GM19238 (cell line): ENCODE data around the gene ZRSR2.
A peak's percentile ranks its signal among the peaks of the same experiment; 100 is the strongest.
"Not testable (repeated sequence)": the region's sequence is repeated elsewhere in the genome, so short reads cannot be mapped to it uniquely, and the experiment has no call there.

Source experiments
- DNase-seq: peaks from one replicate; pipeline ENCODE4 v3.0.0; 2011; ENCODE audit warnings: low spot score; ENCODE audit not compliant: insufficient read length

The ZRSR2 gene

DNA sequence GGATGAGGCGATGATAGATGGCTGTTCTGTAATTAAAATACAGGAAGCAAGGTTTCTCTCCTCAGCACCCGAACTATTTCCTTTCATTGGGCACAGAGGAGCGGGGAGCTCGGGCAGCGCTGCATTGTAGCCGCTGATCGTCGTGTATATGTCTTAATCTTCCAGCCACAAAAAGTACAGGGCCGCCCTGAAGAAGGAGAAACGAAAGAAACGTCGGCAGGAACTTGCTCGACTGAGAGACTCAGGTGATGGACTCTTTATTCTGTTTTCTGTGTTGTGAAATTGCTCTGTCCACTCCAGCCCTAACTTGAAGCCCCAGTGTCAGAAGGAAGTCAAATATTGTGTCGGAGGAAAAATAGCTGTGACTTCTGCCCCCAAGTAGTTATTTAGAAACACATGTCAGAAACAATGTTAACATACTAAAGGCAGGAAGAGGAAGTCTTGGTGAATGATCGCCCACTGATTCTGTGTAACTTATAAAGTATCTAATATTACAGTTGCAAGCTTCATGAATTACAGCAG is 546 bp downstream of the ZRSR2 start:
- DNase-seq = no peak

DNA sequence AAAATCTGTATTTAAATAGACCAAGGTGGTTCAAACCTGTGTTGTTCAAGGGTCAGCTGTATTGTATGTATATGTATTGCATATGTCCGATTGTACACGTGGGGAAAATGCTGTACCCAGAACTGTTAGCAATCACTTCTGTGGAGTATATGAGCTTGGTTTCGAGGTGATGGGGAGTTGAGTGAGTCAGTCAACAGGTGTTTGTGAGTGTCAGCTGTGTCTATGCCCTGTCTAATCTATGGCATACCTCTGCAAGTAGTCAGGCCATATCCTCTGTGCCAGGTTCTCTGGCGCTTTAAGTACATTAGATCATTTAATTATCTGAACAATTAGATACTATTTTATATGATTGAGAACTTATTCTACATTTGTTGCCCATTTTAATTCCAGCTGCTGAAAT is 7.4 kb downstream of the ZRSR2 start:
- no peak for DNase-seq

DNA sequence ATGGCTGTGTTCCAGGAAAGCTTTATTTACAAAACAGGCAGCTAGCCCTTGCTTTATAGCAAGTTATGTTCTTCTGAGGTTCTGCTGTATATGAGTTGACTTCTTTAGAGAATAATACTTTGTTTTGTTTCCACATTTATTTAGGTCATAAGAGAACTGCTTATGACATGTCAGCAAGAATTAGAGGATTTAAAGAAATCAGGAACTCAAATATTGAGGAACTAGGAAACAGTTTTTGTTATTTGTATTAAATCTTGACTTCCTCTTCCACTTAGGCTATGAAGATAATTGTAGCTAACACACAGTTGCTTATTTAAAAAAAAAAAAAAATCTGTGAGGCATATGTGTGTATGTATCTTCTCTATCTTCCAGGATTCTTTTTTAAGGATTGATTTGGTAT is 14.3 kb downstream of the ZRSR2 start:
- DNase-seq = no peak

DNA sequence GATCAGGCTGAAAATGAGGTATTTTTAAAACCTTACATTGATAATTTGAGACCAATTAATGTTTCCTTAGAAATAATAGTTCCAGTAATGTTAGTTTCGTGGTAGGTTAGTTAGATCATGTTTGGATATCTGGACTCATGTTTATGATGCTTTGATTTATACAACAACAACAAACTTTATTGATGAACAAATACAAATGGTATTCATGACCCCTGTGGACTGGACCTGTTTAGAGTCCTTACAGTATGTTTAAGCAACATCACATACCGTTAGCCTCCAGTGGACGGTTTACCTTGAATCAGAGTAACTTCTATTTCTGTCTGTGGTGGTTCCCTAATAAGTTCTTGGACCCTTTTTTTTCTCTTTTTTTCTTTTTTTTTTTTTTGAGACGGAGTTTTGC is 18.0 kb downstream of the ZRSR2 start:
- no peak for DNase-seq

DNA sequence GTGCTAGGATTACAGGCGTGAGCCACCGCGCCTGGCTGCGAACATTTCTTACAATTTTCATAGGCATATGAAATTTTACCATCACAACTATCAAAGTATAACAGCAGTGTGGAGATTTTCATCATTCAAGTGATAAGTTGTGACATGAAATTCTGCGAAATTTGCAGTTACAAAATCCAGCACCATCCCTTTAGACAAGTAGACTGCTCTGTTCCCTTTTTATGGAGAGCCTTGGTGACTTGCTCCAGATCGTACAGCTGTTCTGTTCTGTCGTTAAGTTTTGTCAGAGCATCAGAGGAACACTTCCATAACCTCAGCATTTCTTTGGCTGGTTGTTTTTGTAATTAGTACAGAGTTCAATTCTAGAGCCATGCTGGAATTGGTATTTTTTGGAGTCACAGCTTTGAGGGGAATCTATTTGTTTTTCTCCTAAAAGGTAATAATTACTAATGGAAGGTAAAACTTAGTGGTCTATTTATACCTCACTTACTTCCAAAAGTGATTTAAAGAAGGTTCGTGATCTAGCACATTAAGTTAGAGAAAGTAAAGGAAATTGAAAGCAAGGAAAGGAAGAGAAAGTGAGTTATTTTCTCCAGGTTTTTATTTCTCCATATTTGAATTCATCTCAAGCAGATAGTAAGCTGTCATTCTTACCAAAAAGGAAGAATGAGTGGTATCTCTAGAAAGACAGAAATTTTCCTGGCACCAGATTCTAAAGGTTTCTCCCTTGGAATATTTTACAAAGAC is 22.1 kb downstream of the ZRSR2 start:
- DNase-seq = no peak

DNA sequence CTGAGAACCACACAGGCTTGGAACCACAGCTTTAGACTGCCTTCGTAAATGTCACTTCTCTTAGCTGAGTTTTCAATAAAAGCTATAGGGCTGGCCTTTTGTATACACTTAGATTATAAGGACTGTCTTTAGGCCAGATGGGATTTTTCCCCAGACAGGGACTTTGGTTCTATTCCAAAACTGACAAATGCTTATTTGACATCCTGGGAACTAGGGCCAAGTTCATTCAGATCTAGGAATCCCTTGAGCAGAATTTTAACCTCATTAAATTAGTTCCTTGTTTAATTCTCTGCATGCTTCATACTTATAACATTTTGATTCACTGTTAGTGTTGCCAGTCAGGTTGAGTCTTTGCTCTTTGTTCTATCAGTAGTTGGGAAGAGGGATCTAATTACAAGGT is 23.1 kb downstream of the ZRSR2 start:
- no peak for DNase-seq

DNA sequence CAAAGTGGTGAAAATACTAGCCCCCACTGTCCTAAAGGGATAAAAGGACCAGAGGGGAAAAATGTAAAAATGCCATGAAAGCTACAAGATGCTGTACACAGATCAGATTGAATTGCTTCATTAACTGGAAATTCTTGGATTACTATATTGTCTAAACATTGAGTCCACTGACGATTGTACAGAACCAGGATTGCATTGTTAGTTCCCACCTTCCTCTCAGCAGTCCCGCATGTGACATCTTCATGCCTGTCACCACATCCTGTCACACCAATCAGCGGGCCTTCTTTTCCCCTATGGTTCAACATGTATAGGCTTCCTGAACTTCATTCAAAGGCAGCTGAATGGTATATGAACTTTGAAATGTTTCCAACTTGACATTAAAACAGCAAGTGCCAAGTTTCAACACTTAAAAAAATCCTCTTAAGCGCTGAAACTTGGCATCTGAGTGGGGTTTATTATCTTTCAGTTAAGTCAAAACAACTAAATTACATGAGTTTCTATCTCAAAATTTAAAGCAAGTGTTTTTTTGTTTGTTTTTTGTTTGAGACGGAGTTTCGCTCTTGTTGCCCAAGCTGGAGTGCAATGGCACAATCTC is 24.6 kb downstream of the ZRSR2 start:
- no peak for DNase-seq

DNA sequence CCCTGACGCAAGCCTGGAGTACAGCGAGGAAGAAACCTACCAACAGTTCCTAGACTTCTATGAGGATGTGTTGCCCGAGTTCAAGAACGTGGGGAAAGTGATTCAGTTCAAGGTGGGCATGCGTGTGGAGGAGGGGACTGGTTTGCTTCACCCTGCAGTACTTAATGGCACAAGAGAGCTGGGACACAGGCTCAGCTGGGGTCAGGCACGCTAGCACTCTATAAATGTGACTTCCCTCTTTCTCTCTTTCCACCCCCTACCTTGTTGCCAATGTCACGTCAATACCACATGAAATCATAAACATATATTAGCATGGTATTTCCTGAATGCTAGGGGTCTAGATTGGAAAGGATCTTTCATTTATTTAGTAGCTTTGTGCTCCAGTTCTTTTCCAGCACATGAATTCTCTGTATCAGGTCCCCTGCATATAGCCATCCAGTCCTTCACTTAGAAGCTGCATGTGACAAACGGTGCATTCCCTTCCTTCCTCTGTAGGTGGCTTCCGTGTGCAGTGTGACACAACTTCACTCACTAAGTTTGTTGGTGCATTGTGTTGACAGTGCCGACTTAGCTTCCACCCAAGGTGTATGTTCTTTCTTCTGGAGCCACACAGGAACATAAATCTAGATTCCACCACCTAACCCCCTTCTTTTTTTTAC is 25.6 kb downstream of the ZRSR2 start:
- peak; percentile 18 for DNase-seq

DNA sequence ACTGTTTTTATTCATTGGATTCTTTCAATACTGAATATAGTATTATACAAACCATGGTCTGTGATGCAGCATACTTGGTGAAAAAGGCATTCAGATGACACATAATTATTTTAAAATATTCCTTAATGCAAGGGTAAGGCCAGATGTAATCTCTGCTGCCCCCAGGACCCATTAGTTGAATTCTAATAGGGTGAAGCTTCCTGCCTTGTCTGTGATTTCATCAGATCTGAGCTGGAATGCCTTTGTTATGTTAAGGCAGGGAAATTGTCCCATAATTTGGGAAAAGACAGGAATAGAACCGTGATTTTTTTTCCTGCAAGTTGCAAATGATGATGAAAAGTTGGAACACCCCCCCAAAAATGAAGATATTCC is 26.1 kb downstream of the ZRSR2 start:
- DNase-seq = no peak

DNA sequence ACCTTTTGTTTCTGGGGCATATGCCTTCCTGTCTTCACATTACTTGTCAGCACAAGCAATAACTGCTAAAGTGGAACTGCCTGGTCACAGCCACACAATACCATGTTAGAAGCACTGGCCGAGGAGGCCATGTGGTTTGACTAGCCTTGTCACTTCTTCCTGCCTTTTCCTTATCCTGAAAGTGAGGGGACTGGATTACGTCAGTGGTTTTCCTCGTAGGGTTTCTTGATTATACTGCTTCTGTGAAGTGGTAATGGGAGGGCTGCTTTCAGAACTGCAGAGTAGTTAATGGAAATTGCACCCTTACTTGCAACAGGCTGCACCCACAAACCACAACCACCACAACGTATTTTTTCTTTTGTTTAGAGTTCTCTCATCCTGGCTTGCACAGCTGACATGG is 26.6 kb downstream of the ZRSR2 start:
- DNase-seq = no peak

DNA sequence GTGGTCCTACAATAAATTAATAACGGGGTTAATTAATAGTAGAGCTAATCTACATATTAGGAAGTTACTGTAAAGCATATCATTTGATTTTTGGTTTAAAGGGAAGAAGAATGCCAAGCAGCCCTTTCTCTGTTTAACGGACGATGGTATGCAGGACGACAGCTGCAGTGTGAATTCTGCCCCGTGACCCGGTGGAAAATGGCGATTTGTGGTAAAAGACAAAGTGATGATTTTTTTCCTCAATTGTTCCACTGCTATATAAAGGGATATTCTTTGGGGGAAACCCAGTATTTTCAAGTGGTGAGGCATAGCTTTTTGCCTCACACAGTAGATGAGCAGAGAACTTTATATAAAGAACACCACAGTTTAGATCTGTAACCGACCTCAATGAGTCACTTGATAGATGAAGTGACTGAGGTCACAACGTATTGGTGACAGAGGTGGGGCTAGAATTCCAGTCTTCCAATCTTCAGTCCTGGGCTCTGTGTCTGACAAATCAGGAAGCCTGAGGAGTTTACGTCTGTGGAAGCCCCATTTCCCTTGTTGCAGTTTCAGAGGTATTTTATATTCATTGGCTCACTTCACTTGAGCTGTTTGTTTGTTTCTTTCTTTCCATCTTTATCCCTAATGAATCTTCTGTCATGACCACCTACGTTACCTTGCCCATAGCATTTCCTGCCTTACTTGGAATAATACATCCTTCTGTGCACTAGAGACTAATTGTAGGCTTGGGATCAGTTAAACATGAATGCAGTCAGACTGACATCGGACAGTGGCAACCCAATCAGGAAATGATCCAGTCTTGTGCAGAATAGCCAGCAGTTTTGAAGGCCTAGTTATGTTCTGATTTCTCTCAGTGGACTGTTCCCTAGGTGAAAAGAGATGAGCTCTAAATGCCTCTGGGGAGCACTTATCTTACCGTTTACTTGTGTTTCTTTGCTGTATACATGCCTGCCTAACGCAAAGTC is 30.1 kb downstream of the ZRSR2 start:
- no peak for DNase-seq

DNA sequence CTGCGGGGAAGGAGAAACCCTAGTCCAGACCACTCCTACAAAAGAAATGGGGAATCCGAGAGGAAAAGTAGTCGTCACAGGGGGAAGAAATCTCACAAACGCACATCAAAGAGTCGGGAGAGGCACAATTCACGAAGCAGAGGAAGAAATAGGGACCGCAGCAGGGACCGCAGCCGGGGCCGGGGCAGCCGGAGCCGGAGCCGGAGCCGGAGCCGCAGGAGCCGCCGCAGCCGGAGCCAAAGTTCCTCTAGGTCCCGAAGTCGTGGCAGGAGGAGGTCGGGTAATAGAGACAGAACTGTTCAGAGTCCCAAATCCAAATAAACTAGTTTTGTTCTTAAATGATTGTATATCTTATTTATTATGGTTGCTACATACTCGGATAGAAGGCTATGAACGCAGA is 32.6 kb downstream of the ZRSR2 start:
- DNase-seq = no peak

DNA sequence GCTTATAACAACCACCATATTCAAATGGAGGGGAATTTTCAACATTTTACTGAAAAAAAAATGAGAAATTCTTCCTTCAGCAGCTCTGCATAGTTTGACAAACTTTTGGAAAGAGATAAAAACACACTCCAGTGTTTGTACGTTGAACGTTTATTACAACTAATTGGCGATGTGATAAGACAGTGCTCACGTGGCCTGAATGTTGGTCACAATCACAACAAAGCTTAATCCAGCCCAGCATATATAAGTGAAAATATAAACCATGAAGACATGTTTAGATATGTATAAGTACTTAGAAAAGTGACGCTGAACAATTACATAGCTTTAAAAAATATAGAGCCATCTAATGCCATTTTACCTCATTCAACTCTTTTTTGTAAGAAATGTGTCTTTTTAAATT is 35.7 kb downstream of the ZRSR2 start:
- DNase-seq = no peak

DNA sequence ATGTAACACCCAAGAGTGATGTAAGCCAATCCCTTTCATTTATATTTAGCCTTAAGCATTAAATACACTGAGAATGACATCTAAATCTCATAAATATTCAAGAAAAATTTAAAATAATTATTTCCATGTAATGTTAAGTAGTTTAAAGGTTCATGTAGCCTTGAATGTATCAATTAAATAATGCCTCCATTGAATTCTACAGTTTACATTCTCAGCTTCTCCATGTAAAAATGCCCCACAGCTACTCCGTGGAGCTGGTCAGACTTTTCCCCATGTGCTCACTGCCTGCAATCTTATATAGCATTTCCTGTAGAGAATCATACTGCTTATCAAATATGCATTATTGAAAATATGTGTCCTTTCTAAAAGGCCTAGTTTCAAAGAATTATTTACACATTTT is 38.9 kb downstream of the ZRSR2 start:
- DNase-seq = no peak

DNA sequence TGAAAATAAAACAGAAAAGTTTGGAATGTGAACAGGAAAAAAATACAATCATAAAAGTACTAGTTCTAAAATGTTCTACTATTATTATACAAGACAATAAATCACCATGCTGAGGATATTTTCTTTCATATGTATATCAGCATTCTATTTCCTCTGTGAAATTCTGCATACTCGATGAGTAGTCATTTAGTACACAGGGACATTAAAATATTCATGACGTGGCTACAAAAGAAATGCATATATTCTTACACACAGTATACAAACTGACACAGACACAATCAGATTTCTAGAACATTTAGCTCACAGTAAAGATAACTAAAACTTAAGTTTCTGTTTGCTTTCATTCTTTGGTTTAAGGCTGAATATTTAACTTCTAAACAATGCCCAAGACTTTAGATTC is 41.1 kb downstream of the ZRSR2 start:
- not testable (repeated sequence) for DNase-seq

DNA sequence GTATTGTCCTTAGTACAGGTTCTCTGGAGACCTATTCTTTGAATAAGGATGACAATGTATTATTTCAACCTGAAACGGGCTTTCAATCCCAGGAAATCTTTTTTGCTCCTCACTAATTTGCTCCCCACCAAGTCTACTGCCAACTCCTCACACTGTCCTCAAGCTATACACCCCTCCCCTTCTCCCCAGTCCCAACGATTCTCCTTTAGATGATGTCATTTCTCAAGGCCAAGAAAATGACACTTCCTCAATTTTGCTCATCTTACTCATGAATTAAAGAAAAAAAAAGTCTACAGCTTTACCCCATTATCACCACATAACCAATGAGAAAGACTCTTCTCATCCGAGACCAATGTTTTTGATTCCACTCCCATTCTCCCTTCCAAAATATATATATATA is 43.8 kb downstream of the ZRSR2 start:
- DNase-seq = no peak

DNA sequence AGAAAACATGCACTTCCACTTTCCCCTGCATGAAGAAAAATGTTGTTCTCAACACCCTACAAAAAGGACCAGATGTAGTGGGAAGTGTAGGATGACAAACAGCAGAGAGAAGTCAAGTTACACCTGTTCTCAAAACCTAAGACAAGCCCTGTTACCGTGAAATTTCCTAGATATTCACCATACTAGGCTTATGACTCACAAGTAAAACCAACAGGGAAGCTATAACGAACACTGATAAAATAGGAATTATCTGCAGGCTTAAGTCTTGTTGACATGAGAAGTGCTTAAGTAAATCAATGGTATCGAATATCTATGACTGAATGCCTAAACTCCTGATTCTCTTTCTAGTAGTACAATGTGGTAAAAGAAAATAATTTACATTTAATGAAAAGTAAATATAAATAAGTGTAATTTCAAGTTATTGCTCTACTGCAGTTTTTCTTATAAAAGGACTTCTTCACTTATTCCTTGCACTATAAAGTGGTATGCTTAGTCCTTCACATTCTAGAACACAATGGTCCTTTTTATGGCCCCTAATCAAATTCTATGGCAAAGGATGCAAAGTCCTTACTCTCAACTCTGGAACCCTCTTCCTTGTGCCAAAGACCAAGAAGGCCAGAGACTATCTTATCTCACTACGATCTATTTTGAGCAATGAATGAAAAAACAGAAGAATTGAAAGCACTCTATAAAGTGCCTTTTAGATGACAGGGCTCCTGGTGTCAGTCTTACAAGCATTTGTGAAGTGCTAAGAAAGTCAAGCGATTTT is 44.7 kb downstream of the ZRSR2 start:
- DNase-seq = no peak

DNA sequence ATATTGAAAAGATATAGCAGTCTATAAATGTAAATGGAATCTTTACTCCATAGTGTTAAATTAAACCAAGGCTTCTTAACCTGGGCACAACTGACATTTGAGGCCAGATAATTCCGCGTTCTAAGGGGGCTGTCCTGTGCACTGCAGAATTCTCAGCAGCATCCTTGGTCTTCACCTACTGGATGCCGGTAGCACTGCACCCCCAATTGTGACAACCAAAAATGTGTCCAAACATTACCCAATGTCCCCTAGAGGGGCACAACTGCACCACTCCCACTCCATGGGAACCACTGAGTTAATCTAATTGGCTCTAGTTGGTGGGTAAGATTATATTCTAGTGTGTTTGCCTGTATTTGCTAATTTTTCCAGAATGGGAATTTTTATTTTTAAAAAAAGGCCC is 47.7 kb downstream of the ZRSR2 start:
- no peak for DNase-seq

DNA sequence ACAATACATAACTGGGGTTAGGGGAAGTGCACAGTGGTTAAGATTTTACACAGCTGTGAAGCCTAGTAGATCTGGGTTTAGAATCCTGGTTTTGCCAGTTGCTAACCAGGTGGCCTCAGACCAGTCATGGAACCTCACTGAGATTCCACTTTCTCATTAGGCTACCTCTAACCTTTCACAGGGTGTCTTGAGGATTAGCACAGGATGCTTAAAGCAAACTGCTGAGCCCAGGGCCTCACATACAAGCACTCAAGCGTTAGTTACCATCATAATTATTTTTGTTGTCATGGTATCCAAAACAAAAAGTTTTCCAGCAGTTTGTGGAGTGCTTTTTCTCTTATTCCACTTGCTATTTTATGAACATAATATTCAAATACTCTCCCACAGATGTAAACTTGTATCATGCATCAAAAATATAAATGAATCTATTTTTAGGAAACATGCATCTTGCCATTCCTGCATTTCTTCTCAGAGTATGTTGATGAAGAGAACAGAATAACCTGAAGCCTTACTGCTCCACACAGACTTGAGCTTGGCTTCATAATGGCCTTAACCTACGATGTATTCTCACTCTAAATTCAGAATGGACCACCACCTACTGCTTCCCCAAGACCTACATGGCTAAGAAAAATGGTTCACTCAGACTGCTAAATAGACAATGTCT is 51.7 kb downstream of the ZRSR2 start:
- DNase-seq = no peak

DNA sequence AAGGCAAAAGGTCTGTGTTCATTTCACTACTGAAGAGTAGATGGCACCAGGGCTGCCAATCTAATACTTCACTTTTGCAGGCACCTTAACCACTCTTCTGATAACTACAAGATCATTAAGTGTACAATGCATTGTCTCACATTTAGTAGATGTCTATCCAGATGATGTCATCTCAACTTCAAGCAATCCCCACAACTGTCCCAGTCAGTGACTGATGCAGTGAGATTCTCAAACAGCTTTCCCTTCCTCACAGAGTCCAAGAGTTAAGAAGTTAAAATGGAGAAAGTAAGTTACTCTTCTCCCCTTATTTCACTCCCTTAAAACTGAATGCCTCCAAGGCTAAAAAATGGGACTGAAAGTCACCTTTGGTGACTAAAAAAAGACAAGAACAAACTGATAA is 53.7 kb downstream of the ZRSR2 start:
- no peak for DNase-seq
